Measurements from ENCODE around the gene PGM3. TPM values are rescaled to one million over a fixed set of nuclear protein-coding genes. Genes with fewer than 3 reads are reported as not detected.

Gene PGM3
- total and polyA plus RNA-seq, 3 donors from 2014 or later = 27.9 to 69.1 (median 36.3) TPM

- intact Hi-C loops (cut with DNase I; ENCODE audit: low total_unique reads) = no loop called here
- no peak for TF ChIP-seq CTCF (IDR thresholded peaks at IDR 0.05)
- no peak for TF ChIP-seq POLR2A (IDR thresholded peaks at IDR 0.05)
- WGBS, 2 donors = 74 to 81% methylated on average over 4 of the region's 4 CpGs
- Histone ChIP-seq H3K4me1 (no peaks in the 10 kb centered on the region), H3K4me3 (no peak overlapping the region), H3K27ac (no peak overlapping the region), H3K9me3 (no peaks in the 10 kb centered on the region), H3K36me3 (ENCODE audit: low read depth, missing control alignments) (no peaks in the 10 kb centered on the region), H3K27me3 (no peaks in the 10 kb centered on the region)
- no peak for DNase-seq
These were observed 9.0 kb upstream of the PGM3 start for GRCh38 chr6:83202031-83202430.

GRCh38 chr6:83199863-83200225 is 6.8 kb upstream of the PGM3 start:
- no peak for TF ChIP-seq POLR2A (IDR thresholded peaks at IDR 0.05)
- TF ChIP-seq CTCF (IDR thresholded peaks at IDR 0.05) = no peak
- intact Hi-C loops (cut with DNase I; ENCODE audit: low total_unique reads) = loop anchor here (10.0 kb wide), 1 partner anchor 135 kb away; the partner anchor contains the start of genes DOP1A and UBE3D

GRCh38 chr6:83199173-83199862 is 6.3 kb upstream of the PGM3 start:
- Histone ChIP-seq H3K27ac (no peak overlapping the region), H3K27me3 (no peaks in the 10 kb centered on the region), H3K9me3 (no peaks in the 10 kb centered on the region), H3K4me1 (peaks cover 9% of the 10 kb centered on the region), H3K36me3 (ENCODE audit: low read depth, missing control alignments) (no peaks in the 10 kb centered on the region), H3K4me3 (no peak overlapping the region)
- intact Hi-C loops (cut with DNase I; ENCODE audit: low total_unique reads) = loop anchor here (10.0 kb wide), 1 partner anchor 135 kb away; the partner anchor contains the start of genes DOP1A and UBE3D
- TF ChIP-seq CTCF (IDR thresholded peaks at IDR 0.05) = no peak
- no peak for TF ChIP-seq POLR2A (IDR thresholded peaks at IDR 0.05)
- DNase-seq = no peak
- WGBS, 2 donors = 68 to 79% methylated on average over 5 of the region's 5 CpGs

More at GRCh38 chr6:83199863-83200225, 6.8 kb upstream of the PGM3 start:
- 65 to 66% methylated on average over 2 of the region's 2 CpGs for WGBS, 2 donors
- Histone ChIP-seq H3K9me3 (no peaks in the 10 kb centered on the region), H3K27ac (no peak overlapping the region), H3K4me1 (peaks cover 4% of the 10 kb centered on the region), H3K4me3 (no peak overlapping the region), H3K36me3 (ENCODE audit: low read depth, missing control alignments) (no peaks in the 10 kb centered on the region), H3K27me3 (no peaks in the 10 kb centered on the region)
- peak; percentile 32 for DNase-seq

- 90 to 93% methylated on average over 4 of the region's 4 CpGs for WGBS, 2 donors
- H3K9me3 ChIP-seq = no peaks in the 10 kb centered on the region
- no peak overlapping the region for H3K4me3 ChIP-seq
- H3K27ac ChIP-seq = no peak overlapping the region
- no peak for DNase-seq
- no peaks in the 10 kb centered on the region for H3K36me3 ChIP-seq (ENCODE audit: low read depth, missing control alignments)
- intact Hi-C loops (cut with DNase I; ENCODE audit: low total_unique reads) = loop anchor here (10.0 kb wide), 1 partner anchor 134 kb away; the partner anchor contains the start of genes DOP1A and UBE3D
- peaks cover 13% of the 10 kb centered on the region for H3K4me1 ChIP-seq
- TF ChIP-seq CTCF (IDR thresholded peaks at IDR 0.05) = no peak
- no peak for TF ChIP-seq POLR2A (IDR thresholded peaks at IDR 0.05)
- no peaks in the 10 kb centered on the region for H3K27me3 ChIP-seq
These were observed 5.6 kb upstream of the PGM3 start for GRCh38 chr6:83198486-83199172.

Data from testis (tissue), 3 donors.